ENCODE results near the gene AIM2.

AIM2 gene

DNA sequence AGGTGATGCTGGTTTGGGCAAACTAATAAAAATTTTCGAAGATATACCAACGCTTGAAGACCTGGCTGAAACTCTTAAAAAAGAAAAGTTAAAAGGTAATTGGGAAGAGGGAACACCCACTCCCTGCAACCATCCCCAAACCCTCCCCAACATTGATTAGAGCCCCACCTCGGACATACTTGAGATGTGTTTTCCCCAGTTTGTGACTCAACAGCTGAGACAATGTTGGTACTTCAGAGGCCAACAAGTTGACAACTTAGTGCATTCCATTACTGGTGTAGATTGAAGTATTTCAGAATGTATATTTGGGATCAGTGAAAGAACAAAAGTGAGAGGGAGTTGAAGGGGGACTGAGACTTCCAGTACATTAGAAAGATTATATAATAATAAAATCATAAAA is 61.7 kb downstream of the AIM2 start:
- no peak for DNase-seq (ENCODE audit: low read depth)

DNA sequence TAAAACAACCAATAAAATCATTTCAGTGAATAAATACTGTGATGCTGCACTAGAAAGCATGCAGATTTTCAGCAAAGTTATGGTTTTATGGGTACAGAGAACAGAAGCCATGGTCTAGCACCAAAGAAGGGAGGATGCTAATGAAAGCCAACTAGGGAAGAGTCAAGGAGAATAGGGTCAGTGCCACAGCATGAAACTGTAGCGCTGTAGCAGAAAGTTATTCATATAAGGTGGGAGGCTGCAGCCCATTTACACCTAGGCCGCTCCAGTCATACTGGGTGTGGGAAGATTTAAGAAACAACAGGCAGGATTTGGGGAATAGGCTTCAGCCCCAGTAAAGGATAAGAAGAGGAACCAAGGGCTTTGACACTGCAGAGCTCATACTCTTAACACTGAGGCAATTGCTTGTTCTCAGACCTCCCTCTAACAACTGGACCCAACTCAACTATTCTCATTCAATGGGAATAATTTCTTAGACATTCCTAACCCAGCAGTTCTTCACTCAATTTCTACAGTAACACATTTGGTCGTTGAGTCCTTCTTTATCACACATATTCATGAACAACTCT is 62.5 kb downstream of the AIM2 start:
- DNase-seq (ENCODE audit: low read depth), result no peak

DNA sequence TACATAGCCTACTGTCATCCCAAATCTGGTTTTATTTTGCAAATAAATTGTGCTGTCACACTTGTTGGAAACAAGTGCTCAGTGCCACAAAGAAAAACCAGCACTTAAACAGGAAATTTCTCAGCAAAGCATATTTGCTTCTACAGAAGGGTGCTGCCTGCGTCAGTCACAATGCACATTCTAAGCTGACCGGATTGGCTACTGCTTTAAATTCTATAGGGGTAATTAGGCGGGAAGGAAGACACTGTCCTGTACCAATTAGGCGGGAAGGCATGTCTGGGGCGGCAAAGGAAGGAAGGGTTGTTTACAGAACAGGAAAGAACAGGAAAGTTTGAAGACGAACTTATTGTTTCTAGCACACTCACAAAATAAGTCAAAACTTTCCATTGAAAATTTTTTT is 64.1 kb downstream of the AIM2 start:
- no peak for DNase-seq (ENCODE audit: low read depth)

Measured in stromal cell of bone marrow (primary cell).